ENCODE results near the gene PPP1R14B.

Gene PPP1R14B

DNA sequence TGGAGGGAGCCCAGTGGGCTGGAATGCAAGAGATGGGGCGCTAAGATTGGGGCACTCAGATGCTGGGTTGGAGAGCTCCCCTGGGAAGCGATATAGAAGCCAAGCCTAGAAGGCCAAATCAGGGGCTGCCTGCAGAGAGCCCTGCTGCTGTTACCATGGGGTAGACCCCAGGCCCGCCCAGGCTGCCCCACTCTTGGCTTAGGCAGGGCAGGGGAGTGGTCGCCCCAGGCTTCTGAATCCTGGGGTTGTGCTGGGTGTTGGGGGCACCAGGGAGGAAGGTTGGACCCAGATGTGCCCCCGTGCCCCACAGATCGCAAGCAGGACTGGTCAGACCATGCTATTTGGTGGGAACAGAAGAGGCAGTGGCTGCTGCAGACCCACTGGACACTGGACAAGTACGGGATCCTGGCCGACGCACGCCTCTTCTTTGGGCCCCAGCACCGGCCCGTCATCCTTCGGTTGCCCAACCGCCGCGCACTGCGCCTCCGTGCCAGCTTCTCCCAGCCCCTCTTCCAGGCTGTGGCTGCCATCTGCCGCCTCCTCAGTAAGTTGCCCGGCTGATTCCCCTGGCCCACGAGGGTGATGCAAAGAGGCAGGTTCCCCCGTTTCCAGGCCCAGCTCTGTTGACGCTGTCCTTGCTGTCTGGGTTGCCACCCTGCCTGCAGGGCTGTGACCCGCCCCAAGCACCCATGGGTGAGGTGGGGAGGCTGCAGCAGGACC, 36.3 kb downstream of the PPP1R14B start:
- no peak for DNase-seq (ENCODE audit: low spot score)

- no peak for DNase-seq (ENCODE audit: low spot score)
These were observed 37.2 kb downstream of the PPP1R14B start for GRCh38 chr11:64209563-64209843.

DNA sequence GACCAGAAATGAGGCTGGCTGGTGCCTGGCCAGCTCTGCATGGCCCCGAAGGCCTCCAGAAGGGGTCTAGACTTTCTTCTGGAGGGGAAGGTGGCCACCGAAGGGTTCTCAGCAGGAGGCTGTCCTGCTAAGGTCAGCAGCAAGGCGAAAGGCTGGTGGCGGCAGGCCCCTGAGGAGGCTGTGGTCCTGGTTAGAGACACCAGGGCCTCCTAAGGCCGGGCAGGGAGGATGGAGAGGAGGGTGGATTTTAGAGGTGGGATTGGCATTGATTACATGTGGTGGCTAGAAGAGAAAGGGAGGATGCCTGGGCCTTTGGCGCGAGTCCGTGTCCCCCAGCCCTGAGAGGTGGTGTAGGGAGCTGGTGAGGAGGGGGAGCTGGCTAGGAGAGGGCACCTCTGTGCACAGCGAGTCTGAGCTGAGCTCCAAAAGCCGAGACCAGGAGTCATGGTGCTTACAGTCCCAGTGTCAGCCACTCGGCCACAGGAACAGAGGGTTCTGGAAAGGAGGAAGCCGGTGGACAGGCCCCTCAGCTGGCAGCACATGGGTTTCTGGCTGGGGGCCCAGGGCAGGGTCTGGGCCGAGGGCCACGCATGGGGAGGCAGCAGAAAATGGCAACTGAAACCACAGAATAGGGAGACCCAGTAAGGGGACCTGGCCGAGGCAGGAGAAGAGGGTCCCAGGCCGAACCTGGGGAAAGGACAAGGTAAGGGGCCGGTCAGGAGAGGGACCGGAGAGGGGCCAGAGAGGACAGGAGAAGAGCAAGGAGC, 37.8 kb downstream of the PPP1R14B start:
- DNase-seq (ENCODE audit: low spot score) = no peak

GRCh38 chr11:64208086-64208795, 38.5 kb downstream of the PPP1R14B start:
- DNase-seq (ENCODE audit: low spot score) = no peak

DNA sequence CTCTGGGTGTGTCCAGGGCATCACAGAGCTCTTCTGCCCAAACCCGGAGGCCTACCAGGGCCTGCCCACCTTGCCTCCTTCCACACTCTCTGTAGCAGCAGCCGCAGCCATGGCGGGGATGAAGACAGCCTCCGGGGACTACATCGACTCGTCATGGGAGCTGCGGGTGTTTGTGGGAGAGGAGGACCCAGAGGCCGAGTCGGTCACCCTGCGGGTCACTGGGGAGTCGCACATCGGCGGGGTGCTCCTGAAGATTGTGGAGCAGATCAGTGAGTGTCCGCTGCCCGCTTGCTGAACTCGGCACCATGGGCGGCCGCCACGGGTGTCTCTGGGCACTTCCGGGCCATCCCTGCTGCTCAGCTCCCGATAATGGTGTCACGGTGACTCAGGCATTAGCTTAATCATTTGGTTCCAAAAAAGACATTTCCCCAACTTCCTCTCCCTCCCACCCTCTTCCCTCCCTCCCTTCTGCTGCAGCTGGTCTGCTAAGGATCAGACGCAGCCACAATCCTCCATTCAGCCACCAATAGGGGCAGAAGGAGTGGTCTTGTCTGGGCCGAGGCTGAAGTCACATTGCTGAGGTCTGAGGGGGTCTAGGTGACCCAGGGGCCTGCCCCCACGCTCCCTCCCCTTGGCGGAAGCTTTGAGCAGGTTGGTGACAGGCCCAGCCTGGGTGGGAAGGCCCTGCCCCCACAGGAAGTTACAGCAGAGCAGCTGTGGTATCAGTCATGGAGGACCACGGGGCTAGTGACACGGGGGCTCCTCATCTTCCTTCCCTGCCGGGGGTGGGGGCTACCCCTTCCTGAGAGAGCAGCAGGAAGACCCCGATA, 39.3 kb downstream of the PPP1R14B start:
- peak; percentile 86 for DNase-seq (ENCODE audit: low spot score)

- no peak for DNase-seq (ENCODE audit: low spot score)
These were observed 40.1 kb downstream of the PPP1R14B start, which contains the start of gene FERMT3 for GRCh38 chr11:64206457-64207255. FERMT3 (plus strand) TSS chr11:64206721; CDS start chr11:64207365, 644 bp downstream.

GRCh38 chr11:64204464-64204989, 42.2 kb downstream of the PPP1R14B start:
- peak; percentile 94 for DNase-seq (ENCODE audit: low spot score)

- no peak for DNase-seq (ENCODE audit: low spot score)
These were observed 42.7 kb downstream of the PPP1R14B start for GRCh38 chr11:64204080-64204440.

DNA sequence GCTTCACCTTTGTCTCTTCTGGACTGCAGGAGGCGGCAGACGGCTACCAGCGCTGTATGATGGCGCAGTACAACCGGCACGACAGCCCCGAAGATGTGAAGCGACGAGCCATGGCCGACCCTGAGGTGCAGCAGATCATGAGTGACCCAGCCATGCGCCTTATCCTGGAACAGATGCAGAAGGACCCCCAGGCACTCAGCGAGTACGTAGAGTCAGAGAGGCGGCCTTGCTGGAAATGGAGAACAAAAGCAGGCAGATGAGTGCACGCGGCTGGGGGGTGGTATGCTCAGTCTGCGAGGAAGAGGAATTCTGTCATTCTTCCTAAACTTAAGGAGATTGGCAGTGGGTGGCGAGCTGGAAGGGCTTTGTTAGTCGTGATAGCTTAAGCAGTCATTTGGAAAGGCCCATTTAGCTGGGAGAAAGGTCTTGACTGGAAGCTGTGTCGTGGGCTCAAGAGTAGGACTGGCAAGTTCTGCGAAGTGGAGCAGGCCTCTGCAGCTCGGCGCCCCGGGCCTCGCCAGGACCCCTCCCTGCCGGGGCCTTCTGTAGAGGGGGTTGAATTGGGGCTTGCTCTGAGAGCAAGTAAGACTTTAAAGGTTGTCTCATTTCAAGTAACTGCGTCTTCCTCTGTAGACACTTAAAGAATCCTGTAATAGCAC, 43.2 kb downstream of the PPP1R14B start:
- no peak for DNase-seq (ENCODE audit: low spot score)

DNA sequence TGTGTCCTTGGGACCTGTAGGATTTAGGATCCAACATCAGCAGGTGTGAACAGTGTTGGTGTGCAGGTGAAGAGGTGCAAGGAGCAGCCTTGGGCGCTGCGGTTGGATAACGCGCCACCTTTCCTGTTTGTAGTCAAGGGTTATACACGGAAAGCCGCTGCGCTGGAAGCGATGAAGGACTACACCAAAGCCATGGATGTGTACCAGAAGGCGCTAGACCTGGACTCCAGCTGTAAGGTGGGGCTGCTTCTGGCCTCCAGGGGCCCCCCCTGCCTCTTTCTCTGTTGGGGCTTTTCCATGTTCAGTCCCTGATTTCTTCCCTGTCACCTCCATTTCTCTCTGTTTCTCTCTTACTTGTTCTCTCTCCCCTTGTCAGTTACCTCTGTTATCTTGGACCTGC, 43.8 kb downstream of the PPP1R14B start:
- DNase-seq (ENCODE audit: low spot score) = no peak

- no peak for DNase-seq (ENCODE audit: low spot score)
These were observed 45.2 kb downstream of the PPP1R14B start for GRCh38 chr11:64201543-64201942.

DNA sequence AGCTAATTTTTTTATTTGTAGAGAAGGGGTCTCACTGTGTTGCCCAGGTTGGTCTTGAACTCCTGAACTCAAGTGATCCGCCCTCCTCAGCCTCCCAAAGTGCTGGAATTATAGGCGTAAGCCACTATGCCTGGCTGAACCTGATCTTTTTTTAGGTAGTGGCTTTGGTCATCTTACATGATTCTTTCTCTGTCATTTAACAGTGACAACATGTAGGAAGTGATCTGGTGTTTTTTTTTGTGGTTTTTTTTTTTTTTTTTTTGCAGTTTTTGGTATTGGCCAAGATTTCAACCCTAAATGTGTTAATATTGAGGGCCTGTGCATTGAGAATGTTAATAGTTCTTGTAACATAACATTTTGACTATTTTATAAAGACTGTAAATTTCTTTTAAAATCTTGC, 48.2 kb downstream of the PPP1R14B start:
- no peak for DNase-seq (ENCODE audit: low spot score)

GRCh38 chr11:64196626-64197025, 50.1 kb downstream of the PPP1R14B start:
- no peak for DNase-seq (ENCODE audit: low spot score)

Data from AG20443 (cell line).